ENCODE results near the gene LPAR6.

DNA sequence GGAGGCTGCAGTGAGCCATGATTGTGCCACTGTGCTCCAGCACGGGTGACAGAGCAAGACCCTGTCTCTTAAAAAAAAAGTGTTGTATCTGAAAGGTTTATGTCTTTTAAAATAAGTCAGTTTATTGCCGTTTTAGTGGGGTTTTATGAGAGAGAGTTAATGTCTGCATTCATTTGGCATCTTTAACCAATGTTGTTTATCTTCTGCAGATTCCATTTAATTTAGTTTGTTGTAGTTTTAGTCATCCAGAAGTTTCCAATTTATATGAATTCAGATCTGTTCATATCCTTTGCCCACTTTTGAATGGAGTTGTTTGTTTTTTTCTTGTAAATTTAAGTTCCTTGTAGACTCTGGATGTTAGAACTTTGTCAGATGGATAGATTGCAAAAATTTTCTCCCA is 36.7 kb upstream of the LPAR6 start:
- no peak for TF ChIP-seq CTCF (IDR thresholded peaks at IDR 0.05)
- no peak for TF ChIP-seq POLR2A (IDR thresholded peaks at IDR 0.05)

Measured in adrenal gland (tissue), 5 donors.